ENCODE measurements around the gene CACNA1D.

Gene CACNA1D

GRCh38 chr3:53812434-53812833, 318.0 kb downstream of the CACNA1D start:
- FAIRE-seq = no peak

DNA sequence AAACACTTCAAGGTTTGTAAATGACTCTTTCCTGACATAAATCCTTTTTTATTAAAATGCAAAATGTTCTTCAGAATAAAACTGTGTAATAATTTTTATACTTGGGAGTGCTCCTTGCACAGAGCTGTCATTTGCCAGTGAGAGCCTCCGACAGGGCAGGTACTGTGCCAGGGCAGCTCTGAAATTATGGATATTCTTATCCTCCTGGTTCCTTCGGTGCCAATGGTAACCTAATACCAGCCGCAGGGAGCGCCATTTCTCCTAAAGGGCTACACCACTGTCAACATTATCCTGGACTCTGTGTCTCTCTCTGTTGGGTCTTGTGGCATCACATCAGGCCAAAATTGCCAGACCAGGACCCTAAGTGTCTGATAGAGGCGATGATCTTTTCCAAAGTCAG, 318.8 kb downstream of the CACNA1D start:
- FAIRE-seq = no peak

GRCh38 chr3:53813876-53814275, 319.5 kb downstream of the CACNA1D start:
- no peak for FAIRE-seq

GRCh38 chr3:53815067-53815466, 320.7 kb downstream of the CACNA1D start:
- FAIRE-seq = no peak

DNA sequence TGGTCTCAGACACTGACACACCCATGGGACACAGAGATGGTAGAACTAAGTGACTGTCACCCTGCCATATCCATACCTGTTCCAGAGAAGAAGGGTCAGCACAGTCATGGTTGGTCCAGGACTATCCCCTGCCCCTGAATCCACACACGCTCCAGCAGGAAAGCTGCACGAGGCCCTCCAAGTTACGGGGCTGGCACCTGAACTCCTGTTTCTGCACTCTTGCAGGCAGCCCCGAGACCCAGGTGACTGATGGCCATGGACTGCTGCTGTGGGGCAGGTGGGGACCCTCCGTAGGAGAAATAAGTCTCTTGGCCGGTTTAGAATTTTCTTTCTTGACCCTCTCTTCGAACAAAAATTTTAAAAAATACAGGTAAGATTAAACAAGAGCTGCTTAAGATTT, 321.2 kb downstream of the CACNA1D start:
- FAIRE-seq = no peak

DNA sequence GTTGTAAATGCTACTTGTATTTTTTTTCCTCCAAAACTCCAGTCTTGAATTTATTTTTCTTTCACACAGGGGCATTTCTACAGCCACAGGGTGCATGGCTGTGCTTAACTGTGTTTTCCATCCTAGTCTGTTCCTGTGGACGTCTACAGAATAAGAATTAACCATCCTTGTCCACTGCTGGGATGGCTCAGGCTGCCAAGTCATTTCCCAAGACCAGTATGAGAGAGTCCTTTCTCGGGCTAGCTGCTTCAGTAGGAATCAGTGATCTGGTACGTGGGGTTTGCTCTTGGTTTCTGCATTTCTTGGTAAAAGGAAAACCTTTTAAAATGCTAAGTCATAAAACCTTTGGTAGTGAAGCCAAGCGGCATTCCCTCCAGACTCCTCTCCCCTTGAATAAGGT, 322.0 kb downstream of the CACNA1D start:
- no peak for FAIRE-seq

GRCh38 chr3:53817211-53817610, 322.8 kb downstream of the CACNA1D start:
- no peak for FAIRE-seq

DNA sequence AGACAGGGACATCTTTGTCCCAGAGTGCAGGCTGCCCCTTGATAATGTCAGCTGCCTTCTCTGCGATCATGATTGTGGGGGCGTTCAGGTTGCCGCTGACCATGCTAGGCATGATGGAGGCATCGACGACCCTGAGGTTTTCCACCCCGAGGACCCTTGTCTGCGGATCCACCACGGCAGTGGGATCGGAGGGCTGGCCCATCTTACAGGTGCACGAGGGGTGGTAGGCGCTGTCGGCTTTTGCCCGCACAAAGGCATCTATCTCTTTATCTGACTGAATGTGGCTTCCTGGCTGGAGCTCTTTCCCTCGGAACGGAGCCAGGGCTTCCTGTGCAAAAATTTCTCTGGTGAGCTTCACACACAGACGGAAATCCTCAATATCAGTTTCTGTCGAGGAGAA, 323.4 kb downstream of the CACNA1D start:
- no peak for FAIRE-seq

- FAIRE-seq = no peak
These were observed 324.1 kb downstream of the CACNA1D start for GRCh38 chr3:53818221-53819162.

DNA sequence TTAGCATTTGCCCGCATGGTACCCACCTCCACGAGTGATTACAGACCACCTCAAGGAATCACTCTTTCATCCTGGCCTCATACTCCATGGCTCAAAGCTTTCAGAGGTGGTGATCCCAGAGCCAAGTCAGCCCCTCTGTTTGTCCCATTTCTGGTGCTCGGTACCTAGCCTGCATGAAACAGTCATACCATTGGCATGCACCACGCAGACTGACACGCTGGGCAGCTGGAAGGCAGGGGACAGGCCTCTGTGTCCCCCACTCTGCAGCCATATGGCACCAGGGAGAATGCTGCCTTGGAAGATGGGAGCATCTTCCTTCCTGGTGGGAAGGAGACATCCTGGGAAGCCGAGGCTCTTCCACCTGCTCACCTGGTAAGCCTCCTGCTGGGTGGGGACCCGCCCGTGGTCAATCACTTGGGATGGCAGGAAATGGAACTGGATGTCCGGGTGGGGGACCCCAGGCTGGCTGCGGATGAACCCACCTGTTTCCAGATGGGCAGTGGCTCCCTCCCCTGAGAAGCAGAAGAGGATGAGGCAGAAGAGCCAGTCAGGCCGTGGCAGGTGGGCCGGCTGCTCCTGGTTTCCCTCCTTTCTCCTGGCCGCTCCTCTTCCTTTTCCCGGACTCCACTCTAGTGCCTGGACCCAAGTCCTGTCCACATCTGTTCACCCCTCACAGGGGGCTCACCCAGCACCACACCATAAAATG, 324.9 kb downstream of the CACNA1D start:
- no peak for FAIRE-seq

GRCh38 chr3:53820084-53820483, 325.7 kb downstream of the CACNA1D start:
- no peak for FAIRE-seq

- no peak for FAIRE-seq
These were observed 326.6 kb downstream of the CACNA1D start for GRCh38 chr3:53820756-53821580.

DNA sequence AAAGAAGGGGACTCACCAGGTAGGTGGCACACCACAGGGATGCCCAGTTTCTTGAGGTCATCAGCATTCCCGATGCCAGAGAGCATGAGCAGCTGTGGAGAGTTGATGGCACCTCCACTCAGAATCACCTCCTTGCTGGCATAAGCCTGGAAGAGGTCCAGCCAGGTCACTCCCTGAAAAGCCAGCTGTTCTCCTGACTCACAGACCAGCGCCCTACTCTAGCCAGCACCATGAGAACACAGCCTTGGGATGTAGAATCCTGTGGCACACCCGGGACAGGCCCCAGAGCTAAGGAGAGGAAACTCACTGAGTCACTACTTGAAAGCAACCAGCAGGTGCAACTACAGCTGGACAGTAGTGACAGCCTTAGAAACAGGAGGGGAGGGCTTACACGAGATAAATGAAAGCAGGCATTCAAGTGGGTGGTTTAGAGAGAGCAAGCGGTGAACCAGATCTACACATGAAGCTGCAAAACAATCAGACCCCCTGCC, 327.3 kb downstream of the CACNA1D start:
- no peak for FAIRE-seq

DNA sequence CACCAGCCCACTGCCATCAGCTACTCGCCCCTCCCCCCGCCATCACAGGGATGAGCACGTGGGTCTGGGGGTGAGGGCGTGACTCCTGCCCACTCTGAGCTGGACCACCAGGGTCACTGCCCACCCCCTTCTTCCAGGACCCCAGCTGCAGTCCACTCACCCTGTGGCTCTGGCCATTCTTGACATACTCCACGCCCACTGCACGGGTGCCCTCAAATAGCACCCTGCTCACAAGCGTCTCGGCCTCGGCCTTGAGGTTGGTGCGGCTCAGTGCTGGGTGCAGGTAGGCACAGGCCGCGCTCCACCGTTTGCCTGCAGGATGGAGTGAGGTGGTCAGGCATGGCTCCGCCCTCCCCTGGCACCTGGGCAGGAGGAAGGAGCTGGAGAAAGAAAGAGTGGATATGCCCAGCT, 327.9 kb downstream of the CACNA1D start:
- FAIRE-seq = no peak

DNA sequence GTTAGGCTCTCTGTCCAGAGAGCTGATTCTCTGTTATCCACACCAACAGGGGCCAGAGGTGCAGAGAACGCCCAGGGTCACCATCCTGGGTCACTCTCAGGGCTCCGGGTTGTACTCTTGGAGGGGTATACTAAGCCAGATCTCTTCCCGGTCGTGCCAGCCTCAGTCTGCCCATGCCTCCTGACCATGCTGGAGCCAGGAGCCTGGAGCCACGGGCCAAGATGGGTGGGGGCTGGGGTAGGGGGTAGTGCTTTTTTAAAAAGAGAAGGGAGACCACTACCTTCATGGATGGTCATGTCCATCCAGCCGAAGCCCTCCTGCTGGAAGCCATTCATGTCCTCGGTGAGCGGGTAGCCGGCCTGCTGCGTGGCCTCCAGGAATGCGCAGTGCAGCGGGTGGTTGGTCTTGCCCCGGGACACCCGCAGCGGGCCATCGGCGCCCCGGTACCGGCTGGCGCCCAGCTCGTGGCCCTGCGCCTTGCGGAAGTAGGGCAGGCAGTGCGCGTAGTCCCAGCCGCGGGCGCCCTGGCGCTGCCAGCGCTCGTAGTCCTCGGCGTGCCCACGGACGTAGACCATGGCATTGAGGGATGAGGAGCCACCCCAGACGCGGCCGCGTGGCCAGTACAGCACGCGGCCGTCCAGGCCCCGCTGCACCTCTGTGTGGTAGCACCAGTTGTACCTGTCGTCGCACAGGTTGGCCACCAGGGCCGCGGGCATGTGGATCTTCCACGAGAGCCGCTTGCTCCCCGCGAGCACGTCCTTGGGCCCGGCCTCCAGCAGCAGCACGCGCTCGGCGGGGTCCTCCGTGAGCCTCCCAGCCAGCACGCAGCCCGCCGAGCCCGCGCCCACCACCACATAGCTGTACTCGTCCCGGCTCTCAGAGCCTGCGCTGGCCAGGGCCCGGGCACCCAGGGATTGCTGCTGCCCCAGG, 328.9 kb downstream of the CACNA1D start:
- no peak for FAIRE-seq

- FAIRE-seq = no peak
These were observed 329.7 kb downstream of the CACNA1D start for GRCh38 chr3:53823956-53824657.

DNA sequence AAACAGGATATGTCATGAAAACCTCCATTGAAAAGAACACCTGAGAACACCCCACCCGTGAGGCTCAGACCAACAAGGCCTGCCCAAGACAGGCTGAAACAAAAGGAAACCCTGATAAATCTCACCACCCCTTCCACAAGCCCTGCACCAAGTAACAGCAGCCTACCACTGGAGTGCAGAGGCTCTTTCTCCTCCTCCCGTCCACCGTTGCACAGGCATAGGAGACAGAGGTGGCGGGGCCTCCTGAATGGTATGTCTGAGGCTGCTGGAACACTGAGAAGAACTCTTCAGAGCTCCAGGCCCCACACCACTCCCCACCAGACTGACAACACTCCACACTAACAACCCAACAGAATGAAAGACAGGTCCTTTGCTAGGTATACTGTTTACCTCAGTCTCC, 330.4 kb downstream of the CACNA1D start:
- FAIRE-seq = no peak

DNA sequence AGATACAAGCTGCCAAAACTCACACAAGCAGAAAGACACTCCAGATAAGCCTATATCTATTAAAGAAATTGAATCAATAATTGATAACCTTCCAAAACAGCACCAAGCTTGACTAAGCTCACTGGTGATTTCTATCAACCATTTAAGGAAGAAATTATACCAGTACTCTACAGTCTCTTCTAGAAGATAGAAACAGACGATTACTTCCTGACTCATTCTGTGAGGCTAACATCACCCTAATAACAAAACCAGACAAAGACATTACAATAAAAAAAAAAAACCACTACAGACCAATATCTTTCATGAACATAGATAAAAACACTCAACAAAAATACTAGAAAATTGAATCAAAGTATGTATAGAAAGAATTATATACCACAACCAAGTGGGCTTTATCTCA, 331.6 kb downstream of the CACNA1D start:
- no peak for FAIRE-seq

DNA sequence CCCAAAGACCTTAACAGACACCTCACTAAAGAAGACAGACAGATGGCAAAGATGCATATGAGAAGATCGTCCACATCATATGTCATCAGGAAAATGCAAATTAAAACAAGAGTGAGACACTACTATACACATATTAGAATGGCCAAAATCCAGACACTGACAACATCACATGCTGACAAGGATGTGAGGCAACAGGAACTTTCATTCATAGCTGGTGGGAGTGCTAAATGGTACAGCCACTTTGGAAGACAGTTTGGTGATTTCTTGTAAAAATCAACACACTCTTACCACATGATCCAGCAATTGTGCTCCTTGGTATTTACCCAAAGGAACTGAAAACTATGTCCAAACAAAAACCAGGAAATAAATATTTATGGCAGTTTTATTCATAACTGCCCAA, 334.2 kb downstream of the CACNA1D start:
- no peak for FAIRE-seq

DNA sequence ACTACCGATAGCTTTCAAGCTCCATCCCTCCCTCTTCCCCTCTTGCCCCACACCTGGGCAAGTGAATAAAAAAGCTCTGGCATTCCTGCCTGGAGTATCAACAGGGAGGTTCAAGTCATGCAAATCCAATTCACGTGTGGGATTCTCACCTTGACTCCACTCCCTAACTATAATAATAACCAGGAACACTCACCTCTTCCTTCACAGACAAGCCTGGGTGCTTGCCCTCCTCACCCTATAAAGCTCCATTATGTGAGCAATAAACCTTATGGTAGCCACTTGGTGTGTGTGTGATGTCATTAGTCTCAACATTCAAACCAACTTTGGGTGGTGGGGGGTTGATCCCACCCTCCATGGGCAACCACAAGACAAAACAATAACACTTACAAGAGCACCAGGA, 335.2 kb downstream of the CACNA1D start:
- no peak for FAIRE-seq

DNA sequence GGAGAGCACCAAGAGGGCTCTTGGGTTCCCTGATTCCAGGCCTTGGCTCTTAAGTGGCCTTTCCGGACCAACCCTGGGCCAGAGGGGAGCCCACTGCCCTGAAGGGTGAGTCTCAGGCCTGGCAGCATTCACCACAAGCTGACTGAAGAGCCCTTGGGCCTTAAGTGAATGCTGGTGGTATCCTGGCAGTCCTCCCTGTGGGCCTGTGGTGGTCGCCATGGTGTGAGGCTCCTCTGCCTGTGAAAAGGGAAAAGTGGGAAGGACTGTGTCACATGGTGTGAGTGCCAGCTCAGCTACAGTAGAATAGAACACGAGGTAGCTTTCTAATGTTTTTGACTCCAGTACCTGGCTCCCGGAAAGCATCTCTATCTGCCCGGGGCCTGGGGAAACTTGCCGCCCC, 336.5 kb downstream of the CACNA1D start:
- no peak for FAIRE-seq
